ENCODE results near the gene RPP40. TPM values are rescaled to one million over a fixed set of nuclear protein-coding genes. Genes with fewer than 3 reads are reported as not detected.

Gene RPP40
- total and polyA plus RNA-seq, 12 donors = 2.1 to 12.0 (median 3.6) TPM

GRCh38 chr6:4950076-4950475, 53.8 kb downstream of the RPP40 start:
- intact Hi-C loops (cut with DNase I) = no loop called here
- no peak for ATAC-seq

GRCh38 chr6:4948781-4949450, 54.9 kb downstream of the RPP40 start:
- ATAC-seq = no peak
- H3K4me3 ChIP-seq = no peak overlapping the region
- no peaks in the 10 kb centered on the region for H3K4me1 ChIP-seq
- 86 to 91% methylated on average over 15 of the region's 15 CpGs for WGBS, 2 donors
- DNase-seq = no peak
- no peak overlapping the region for H3K27ac ChIP-seq
- no peaks in the 10 kb centered on the region for H3K27me3 ChIP-seq
- TF ChIP-seq CTCF (IDR thresholded peaks at IDR 0.05) = no peak
- intact Hi-C loops (cut with DNase I) = loop anchor here in 1 of 10 donors (10.0 kb wide), 1 partner anchor 634 kb away; no protein-coding TSS in a partner anchor
- peaks cover 0 to 92% (median 23%) of the 10 kb centered on the region in 9 donors for H3K36me3 ChIP-seq
- no peaks in the 10 kb centered on the region for H3K9me3 ChIP-seq

More at GRCh38 chr6:4950076-4950475, 53.8 kb downstream of the RPP40 start:
- peaks cover 0 to 92% (median 19%) of the 10 kb centered on the region in 9 donors for H3K36me3 ChIP-seq
- H3K27me3 ChIP-seq = no peaks in the 10 kb centered on the region
- TF ChIP-seq CTCF (IDR thresholded peaks at IDR 0.05) = no peak
- H3K4me1 ChIP-seq = no peaks in the 10 kb centered on the region
- 95 to 96% methylated on average over 11 of the region's 11 CpGs for WGBS, 2 donors
- H3K4me3 ChIP-seq = no peak overlapping the region
- DNase-seq = no peak
- no peaks in the 10 kb centered on the region for H3K9me3 ChIP-seq
- H3K27ac ChIP-seq = no peak overlapping the region

GRCh38 chr6:4947716-4948115, 56.1 kb downstream of the RPP40 start:
- no peak overlapping the region for H3K4me3 ChIP-seq
- H3K9me3 ChIP-seq = no peaks in the 10 kb centered on the region
- no peak for DNase-seq
- no peak for TF ChIP-seq CTCF (IDR thresholded peaks at IDR 0.05)
- H3K27me3 ChIP-seq = no peaks in the 10 kb centered on the region
- WGBS, 2 donors = 84 to 89% methylated on average over 13 of the region's 13 CpGs
- peaks cover 0 to 84% (median 23%) of the 10 kb centered on the region in 9 donors for H3K36me3 ChIP-seq
- H3K4me1 ChIP-seq = peaks cover 0 to 9% (median 2%) of the 10 kb centered on the region in 9 donors
- intact Hi-C loops (cut with DNase I) = loop anchor here in 1 of 10 donors (10.0 kb wide), 1 partner anchor 633 kb away; no protein-coding TSS in a partner anchor
- H3K27ac ChIP-seq = no peak overlapping the region
- no peak for ATAC-seq

GRCh38 chr6:4946521-4946920, 57.3 kb downstream of the RPP40 start:
- H3K9me3 ChIP-seq = no peaks in the 10 kb centered on the region
- no peak for TF ChIP-seq CTCF (IDR thresholded peaks at IDR 0.05)
- H3K27me3 ChIP-seq = no peaks in the 10 kb centered on the region
- H3K4me3 ChIP-seq = no peak overlapping the region
- peaks cover 0 to 72% (median 17%) of the 10 kb centered on the region in 9 donors for H3K36me3 ChIP-seq
- H3K4me1 ChIP-seq = peaks cover 6 to 20% (median 14%) of the 10 kb centered on the region in 9 donors
- 93% methylated on average over 11 of the region's 11 CpGs for WGBS, 2 donors
- no peak for ATAC-seq
- intact Hi-C loops (cut with DNase I) = loop anchor here in 1 of 10 donors (10.0 kb wide), 1 partner anchor 632 kb away; no protein-coding TSS in a partner anchor
- no peak overlapping the region for H3K27ac ChIP-seq
- DNase-seq = no peak

Other genes with a start within 250 kb of the RPP40 start
- 10 to 100 TPM; 29.0 to 39.9 (median 33.4) TPM for gene CDYL, start 227.6 kb downstream of the RPP40 start, total RNA-seq
- 10 to 100 TPM in 1 of 2 donors, 1 to 10 TPM in 1; 4.1 to 10.2 TPM for gene CDYL, start 227.6 kb downstream of the RPP40 start, polyA plus RNA-seq
- 10 to 100 TPM in 3 of 10 donors, 1 to 10 TPM in 7; 6.3 to 12.2 (median 9.2) TPM for gene PPP1R3G, start 81.3 kb upstream of the RPP40 start, total RNA-seq
- gene PPP1R3G, start 81.3 kb upstream of the RPP40 start, polyA plus RNA-seq = 1 to 10 TPM; 3.8 to 5.5 TPM

All from heart right ventricle (tissue), 16 donors.